RWPE1 (cell line): Measurements from ENCODE around the gene GJB6.
"Not testable (repeated sequence)": the region's sequence is repeated elsewhere in the genome, so short reads cannot be mapped to it uniquely, and the experiment has no call there.

Experiments used
- CTCF ChIA-PET: fragments of 350-600 bp; sonication (Branson Sonifier 250); formaldehyde crosslinking; extraction: SDS; loops from one replicate; lab custom pipeline; 2021; lab: Yijun Ruan, JAX
- POLR2A ChIA-PET: fragments of 400-600 bp; formaldehyde crosslinking; extraction: SDS; loops from one replicate; lab custom pipeline; 2020; ENCODE audit warnings: antibody characterized with exemption; ENCODE audit not compliant: low non-redundant PET; lab: Yijun Ruan, JAX
- DNase-seq: peaks from one replicate; pipeline ENCODE4 v3.0.0; 2012; ENCODE audit warnings: low spot score
- H3K27ac ChIP-seq: fragments of 450-650 bp; 2 replicates; pipeline ENCODE4 v1.5.1; 2017
- TF ChIP-seq, protein P1 (sequence below): fragments of 450-650 bp; conservative IDR thresholded peaks from 2 replicates; pipeline ENCODE4 v1.5.1; 2017; ENCODE audit warnings: low read depth, mild to moderate bottlenecking

GJB6 gene

DNA sequence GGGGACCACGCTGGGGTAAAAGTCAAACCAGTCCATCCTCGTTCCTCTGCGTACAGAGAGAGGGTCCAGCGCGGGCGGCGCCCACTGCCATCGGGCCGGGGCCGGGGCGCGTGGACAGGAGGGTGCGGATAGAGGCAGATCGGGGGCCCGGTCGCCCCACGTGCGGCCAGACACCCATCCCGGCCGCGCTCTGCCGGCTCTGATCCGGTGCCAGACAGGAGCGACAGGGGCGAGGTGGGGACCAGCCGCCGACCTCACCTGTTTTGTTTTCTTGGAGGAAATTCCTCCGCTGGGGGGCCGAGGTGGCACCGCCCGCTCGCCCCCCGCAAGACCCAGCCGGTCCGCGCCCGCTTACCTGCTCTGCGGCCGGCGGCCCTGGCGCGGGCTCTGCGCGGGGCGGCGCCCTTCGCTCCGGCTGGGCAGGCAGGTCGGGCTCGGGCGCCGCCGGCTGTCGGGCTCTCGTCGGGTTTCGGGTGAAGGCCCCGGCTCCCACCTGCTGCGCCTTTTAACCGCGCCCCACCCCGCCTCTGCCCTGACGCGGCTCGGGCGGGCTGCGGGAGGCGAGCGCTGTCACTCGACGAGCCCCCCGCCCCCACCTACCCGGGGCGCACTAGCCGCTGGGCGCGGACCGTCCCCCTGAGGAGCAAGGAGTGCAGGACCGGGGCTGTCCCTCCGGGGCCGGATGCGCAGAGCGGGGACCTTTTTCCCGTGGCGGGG lies at the start of gene GJB6:
GJB6 (minus strand) TSS at position 481 of the 717 bp plus-strand sequence. CDS start 8,839 bp downstream, outside the sequence.
- ChIA-PET POLR2A (no interaction called here), CTCF (no interaction called here)
- H3K27ac ChIP-seq = no peak within 1 kb of the TSS
- TF ChIP-seq, protein P1, sequence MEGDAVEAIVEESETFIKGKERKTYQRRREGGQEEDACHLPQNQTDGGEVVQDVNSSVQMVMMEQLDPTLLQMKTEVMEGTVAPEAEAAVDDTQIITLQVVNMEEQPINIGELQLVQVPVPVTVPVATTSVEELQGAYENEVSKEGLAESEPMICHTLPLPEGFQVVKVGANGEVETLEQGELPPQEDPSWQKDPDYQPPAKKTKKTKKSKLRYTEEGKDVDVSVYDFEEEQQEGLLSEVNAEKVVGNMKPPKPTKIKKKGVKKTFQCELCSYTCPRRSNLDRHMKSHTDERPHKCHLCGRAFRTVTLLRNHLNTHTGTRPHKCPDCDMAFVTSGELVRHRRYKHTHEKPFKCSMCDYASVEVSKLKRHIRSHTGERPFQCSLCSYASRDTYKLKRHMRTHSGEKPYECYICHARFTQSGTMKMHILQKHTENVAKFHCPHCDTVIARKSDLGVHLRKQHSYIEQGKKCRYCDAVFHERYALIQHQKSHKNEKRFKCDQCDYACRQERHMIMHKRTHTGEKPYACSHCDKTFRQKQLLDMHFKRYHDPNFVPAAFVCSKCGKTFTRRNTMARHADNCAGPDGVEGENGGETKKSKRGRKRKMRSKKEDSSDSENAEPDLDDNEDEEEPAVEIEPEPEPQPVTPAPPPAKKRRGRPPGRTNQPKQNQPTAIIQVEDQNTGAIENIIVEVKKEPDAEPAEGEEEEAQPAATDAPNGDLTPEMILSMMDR = peak; percentile 28
- peak; percentile 51 for DNase-seq

DNA sequence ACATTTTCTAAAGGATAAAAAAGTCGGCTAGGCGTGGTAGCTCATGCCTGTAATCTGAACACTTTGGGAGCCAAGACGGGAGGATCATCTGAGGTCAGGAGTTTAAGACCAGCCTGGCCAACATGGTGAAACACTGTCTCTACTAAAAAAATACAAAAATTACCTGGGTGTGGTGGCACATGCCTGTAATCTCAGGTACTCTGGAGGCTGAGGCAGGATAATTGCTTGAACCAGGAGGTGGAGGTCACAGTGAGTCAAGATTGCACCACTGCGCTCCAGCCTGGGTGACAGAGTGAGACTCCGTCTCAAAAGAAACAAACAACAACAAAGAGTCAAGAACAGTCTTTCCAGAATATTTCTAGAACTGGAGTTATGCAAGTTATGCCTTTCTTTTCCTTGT lies 44.8 kb upstream of the GJB6 start:
- POLR2A ChIA-PET, H3K27ac ChIP-seq, DNase-seq, CTCF ChIA-PET: not testable (repeated sequence)

DNA sequence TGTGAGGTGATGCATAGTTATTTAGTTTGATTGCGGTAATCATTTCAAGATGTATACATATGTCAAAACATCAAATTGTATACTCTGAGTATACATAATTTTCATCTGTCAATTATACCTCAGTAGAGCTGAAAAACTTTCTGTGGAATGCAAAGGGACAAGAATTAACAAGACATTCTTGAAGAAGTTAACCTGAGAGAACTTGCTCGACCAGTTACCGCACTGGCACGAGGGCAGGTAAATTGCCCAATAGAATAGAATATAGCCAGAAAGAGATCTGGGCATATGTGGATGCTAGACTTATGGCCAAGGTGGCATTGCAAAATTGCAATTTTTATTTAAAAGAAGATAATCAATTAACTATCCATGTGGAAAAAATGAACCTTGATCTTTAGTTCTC lies 42.3 kb upstream of the GJB6 start:
- ChIA-PET POLR2A (no interaction called here), CTCF (interaction anchor here (0.5 kb wide), 1 partner anchor 101 kb away, joined by 3 read pairs; no protein-coding TSS in a partner anchor)
- no peak overlapping the region for H3K27ac ChIP-seq
- peak; percentile 57 for DNase-seq
- TF ChIP-seq, protein P1 = no peak

DNA sequence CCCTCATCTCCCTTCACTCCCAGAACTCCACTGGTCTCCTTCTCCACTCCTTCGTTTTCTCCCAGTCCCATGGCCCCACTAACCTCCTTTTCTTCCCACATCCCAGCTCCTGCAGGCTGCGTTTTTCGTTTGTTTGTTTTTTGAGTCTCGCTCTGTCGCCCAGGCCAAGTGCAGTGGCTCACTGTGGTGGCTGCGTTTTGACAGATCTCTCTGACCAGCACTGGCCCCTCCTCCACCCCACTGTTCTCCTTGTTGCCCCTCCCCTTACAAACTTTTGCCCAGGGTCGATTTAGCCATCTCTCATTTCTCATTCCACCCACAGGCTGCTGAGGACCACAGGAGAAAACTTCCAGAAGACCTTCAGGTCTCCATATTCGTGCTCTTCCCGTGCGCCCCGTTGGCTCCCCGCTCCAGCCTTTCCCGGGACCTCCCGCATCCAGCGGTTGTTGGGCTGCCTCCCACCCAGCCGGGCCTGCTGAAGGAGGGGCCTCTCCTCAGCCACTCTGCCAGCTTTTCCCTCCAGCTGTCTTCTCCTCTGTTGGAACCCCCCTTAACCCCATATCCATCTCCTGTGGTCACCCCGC lies 40.6 kb upstream of the GJB6 start:
- H3K27ac ChIP-seq = no peak overlapping the region
- ChIA-PET CTCF (interaction anchor here (0.6 kb wide), 1 partner anchor 482 kb away, joined by 3 read pairs; no protein-coding TSS in a partner anchor), POLR2A (no interaction called here)
- no peak for DNase-seq
- TF ChIP-seq, protein P1 = no peak

DNA sequence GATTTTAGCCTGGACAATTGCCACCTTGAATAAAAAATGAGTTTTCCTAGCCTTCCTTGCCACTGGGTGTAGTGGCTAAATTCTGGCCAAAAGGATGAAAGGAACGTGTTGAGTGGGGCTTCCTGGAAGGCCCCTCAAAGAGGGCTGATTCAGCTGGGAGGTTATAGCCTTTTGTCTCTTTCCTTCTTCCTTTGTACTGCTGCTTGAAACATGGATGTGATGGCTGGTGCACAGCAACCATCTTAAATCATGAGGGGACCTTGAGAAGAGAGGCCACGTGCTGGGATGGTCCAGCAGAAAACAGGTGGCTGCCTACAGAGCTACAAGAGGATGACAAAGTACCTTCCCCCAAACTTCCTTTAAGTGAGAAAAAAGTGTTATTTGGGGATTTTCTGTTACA lies 40.0 kb upstream of the GJB6 start:
- H3K27ac ChIP-seq = no peak overlapping the region
- POLR2A ChIA-PET = no interaction called here
- DNase-seq = no peak
- TF ChIP-seq, protein P1 = no peak
- CTCF ChIA-PET = interaction anchor here (0.6 kb wide), 1 partner anchor 9 kb away, joined by 3 read pairs; no protein-coding TSS in a partner anchor

DNA sequence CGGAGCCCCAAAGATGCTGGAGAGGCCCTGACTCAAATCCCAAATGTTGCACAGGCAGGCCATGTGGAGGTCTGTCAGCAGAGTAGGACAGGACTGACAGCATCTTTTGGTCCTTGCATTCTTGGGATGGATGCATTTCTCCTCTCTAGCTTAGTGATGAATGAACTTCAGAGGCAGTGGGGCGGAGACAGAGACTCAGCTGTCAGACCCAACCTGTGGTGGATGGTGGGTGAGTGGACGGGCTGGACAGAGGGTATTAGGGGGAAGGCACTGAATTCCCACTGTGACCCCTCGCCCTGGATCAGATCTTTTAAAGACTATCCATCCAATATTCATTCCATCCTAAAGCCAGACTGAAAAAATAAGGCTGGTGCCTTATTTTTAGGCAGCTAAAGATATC lies 39.3 kb upstream of the GJB6 start:
- CTCF ChIA-PET = interaction anchor here (0.6 to 0.9 kb wide), 2 partner anchors 20 to 44 kb away, joined by 3 read pairs; no protein-coding TSS in a partner anchor

More for the DNA sequence above, 39.3 kb upstream of the GJB6 start:
- H3K27ac ChIP-seq = no peak overlapping the region
- TF ChIP-seq, protein P1 = no peak
- POLR2A ChIA-PET = no interaction called here
- DNase-seq = no peak
